OCI-LY3 (cell line): Measurements from ENCODE around the gene KDM2A.

ENCODE experiments used
- H2AFZ ChIP-seq: fragments of 200-600, 300-600 bp; shearing (Covaris generic); 2 replicates; pipeline ENCODE4 v1.6.0; 2014; ENCODE audit warnings: antibody characterized with exemption, low read depth, low read length
- H3K27ac ChIP-seq: fragments of 200-600, 300-600 bp; sonication (generic); 2 replicates; pipeline ENCODE4 v1.5.1; 2014; ENCODE audit warnings: mild to moderate bottlenecking, low read length, moderate library complexity, mixed read lengths
- H3K27me3 ChIP-seq: fragments of 200-600, 300-600 bp; sonication (generic); 2 replicates; pipeline ENCODE4 v1.6.1; 2014; ENCODE audit warnings: low read depth, low read length, mixed read lengths
- H3K36me3 ChIP-seq: fragments of 200-600, 300-600 bp; sonication (generic); replicated peaks from 2 replicates; pipeline ENCODE3; 2014; ENCODE audit warnings: low read depth, low read length, mixed read lengths
- H3K4me1 ChIP-seq: fragments of 300-600, 200-600 bp; sonication (generic); 2 replicates; pipeline ENCODE4 v1.6.1; 2014; ENCODE audit warnings: low read length, mixed read lengths
- H3K4me2 ChIP-seq: fragments of 200-600, 300-600 bp; sonication (generic); 2 replicates; pipeline ENCODE4 v1.6.1; 2014; ENCODE audit warnings: low read length, mixed read lengths
- H3K4me3 ChIP-seq: fragments of 300-600, 200-600 bp; sonication (generic); 2 replicates; pipeline ENCODE4 v1.5.1; 2014; ENCODE audit warnings: antibody characterized with exemption, mild to moderate bottlenecking, low read length, moderate library complexity
- H3K79me2 ChIP-seq: fragments of 300-600, 200-600 bp; shearing (Covaris generic); 2 replicates; pipeline ENCODE4 v1.6.1; 2014; ENCODE audit warnings: mild to moderate bottlenecking, low read length, mixed read lengths
- H3K9ac ChIP-seq: fragments of 300-600, 200-600 bp; shearing (Covaris generic); 2 replicates; pipeline ENCODE4 v1.6.0; 2014; ENCODE audit warnings: mild to moderate bottlenecking, low read length, moderate library complexity
- H3K9me3 ChIP-seq: fragments of 200-600, 300-600 bp; shearing (Covaris generic); 2 replicates; pipeline ENCODE4 v1.6.1; 2014; ENCODE audit warnings: low read length, mixed read lengths; ENCODE audit not compliant: insufficient read depth
- H4K20me1 ChIP-seq: fragments of 200-600, 300-600 bp; sonication (generic); 2 replicates; pipeline ENCODE4 v1.6.1; 2016; ENCODE audit warnings: low read length, mixed read lengths; ENCODE audit not compliant: insufficient read depth
- CTCF ChIP-seq: fragments of 200-600, 300-600 bp; sonication (generic); IDR thresholded peaks from 2 replicates; pipeline ENCODE4 v1.5.1; 2014; ENCODE audit warnings: antibody characterized with exemption, low read length, low read depth
- EZH2phosphoT487 ChIP-seq: fragments of 200-600 bp; shearing (Covaris generic); IDR thresholded peaks from 2 replicates; pipeline ENCODE4 v1.6.1; 2018; ENCODE audit warnings: antibody characterized with exemption, mixed run types, low read depth

KDM2A gene

GRCh38 chr11:67302571-67303131 lies 183.6 kb downstream of the KDM2A start:
- TF ChIP-seq EZH2phosphoT487 (no peak), CTCF (no peak)
- Histone ChIP-seq H3K27ac (no peak overlapping the region), H2AFZ (no peak overlapping the region), H3K9ac (no peak overlapping the region), H3K36me3 (peaks cover 35% of the 10 kb centered on the region), H3K4me1 (no peaks in the 10 kb centered on the region), H3K27me3 (no peaks in the 10 kb centered on the region), H4K20me1 (no peaks in the 10 kb centered on the region), H3K4me3 (no peak overlapping the region), H3K4me2 (no peak overlapping the region), H3K9me3 (no peaks in the 10 kb centered on the region), H3K79me2 (no peaks in the 10 kb centered on the region)

GRCh38 chr11:67303132-67303834 lies 184.2 kb downstream of the KDM2A start, which contains the start of gene SSH3:
TSS of gene SSH3 (plus strand) at chr11:67303530. CDS start at chr11:67303626, 96 bp downstream.
- no peak within 1 kb of the TSS for H3K27ac ChIP-seq

GRCh38 chr11:67303835-67304411 lies 184.9 kb downstream of the KDM2A start:
- H2AFZ ChIP-seq, result no peak overlapping the region
- no peaks in the 10 kb centered on the region for H4K20me1 ChIP-seq
- no peaks in the 10 kb centered on the region for H3K79me2 ChIP-seq
- H3K27me3 ChIP-seq, result no peaks in the 10 kb centered on the region
- H3K4me2 ChIP-seq, result no peak overlapping the region
- TF ChIP-seq CTCF, result no peak
- no peak for TF ChIP-seq EZH2phosphoT487
- H3K4me3 ChIP-seq, result no peak overlapping the region
- no peaks in the 10 kb centered on the region for H3K9me3 ChIP-seq
- no peak overlapping the region for H3K27ac ChIP-seq
- peaks cover 27% of the 10 kb centered on the region for H3K36me3 ChIP-seq
- no peak overlapping the region for H3K9ac ChIP-seq
- no peaks in the 10 kb centered on the region for H3K4me1 ChIP-seq

More at GRCh38 chr11:67303132-67303834, 184.2 kb downstream of the KDM2A start, which contains the start of gene SSH3:
- no peak within 1 kb of the TSS for H3K4me3 ChIP-seq
- no peaks in the 10 kb centered on the region for H4K20me1 ChIP-seq
- no peak within 1 kb of the TSS for H3K4me2 ChIP-seq
- H3K9ac ChIP-seq, result no peak within 1 kb of the TSS
- no peak for TF ChIP-seq CTCF
- TF ChIP-seq EZH2phosphoT487, result no peak
- no peak within 1 kb of the TSS for H2AFZ ChIP-seq
- H3K27me3 ChIP-seq, result no peaks in the 10 kb centered on the region
- H3K79me2 ChIP-seq, result no peaks in the 10 kb centered on the region
- no peaks in the 10 kb centered on the region for H3K9me3 ChIP-seq
- H3K4me1 ChIP-seq, result no peaks in the 10 kb centered on the region
- H3K36me3 ChIP-seq, result peaks cover 33% of the 10 kb centered on the region

GRCh38 chr11:67304511-67305113 lies 185.5 kb downstream of the KDM2A start:
- no peaks in the 10 kb centered on the region for H4K20me1 ChIP-seq
- no peak overlapping the region for H3K9ac ChIP-seq
- no peaks in the 10 kb centered on the region for H3K4me1 ChIP-seq
- H3K79me2 ChIP-seq, result no peaks in the 10 kb centered on the region
- H3K36me3 ChIP-seq, result peaks cover 21% of the 10 kb centered on the region
- H3K9me3 ChIP-seq, result no peaks in the 10 kb centered on the region
- no peaks in the 10 kb centered on the region for H3K27me3 ChIP-seq
- no peak overlapping the region for H3K27ac ChIP-seq
- H2AFZ ChIP-seq, result no peak overlapping the region
- no peak overlapping the region for H3K4me2 ChIP-seq
- TF ChIP-seq EZH2phosphoT487 (no peak), CTCF (no peak)
- no peak overlapping the region for H3K4me3 ChIP-seq
